ENCODE results near the gene CCDC137.
"Not testable (repeated sequence)": the region's sequence is repeated elsewhere in the genome, so short reads cannot be mapped to it uniquely, and the experiment has no call there.

CCDC137 gene

DNA sequence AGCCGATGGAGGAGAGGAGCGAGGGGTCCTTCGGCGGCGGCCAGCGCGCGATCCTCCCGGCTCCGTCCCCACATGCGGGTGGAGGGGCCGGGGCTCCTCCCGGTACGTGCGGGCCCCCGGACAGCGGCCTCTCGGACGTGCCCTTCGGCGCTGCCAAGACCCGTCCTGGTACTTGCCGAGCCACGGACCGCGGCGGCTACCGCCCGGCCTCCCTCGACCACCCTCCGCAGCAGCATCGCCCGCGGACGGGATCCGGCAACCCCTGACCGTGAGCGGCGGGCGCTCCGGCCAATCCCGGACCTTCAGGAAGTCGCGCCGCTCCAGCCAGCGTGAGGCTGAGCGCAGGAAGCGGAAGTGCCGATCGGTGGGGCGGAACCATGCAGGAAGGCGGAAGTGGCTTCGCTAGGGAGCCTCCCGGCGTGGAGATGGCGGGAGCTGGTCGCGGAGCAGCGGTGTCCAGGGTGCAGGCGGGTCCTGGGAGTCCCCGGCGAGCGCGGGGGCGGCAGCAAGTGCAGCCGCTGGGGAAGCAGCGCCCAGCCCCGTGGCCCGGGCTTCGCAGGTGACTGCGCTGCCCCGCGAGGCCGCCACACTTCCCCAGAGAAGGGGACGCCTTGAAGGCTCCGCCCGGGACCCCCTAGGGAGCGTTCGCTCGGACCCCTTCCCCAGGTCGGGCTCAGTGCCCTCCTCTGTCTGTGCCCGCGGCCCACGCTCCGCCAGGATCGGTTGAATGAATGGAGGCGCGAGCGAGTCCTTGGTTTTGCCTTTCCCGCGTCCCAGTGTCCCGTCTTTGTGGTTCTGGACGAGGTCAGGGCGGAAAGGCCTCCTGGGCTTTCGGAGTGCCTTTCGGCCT lies at the start of gene CCDC137, which contains the start of gene OXLD1:
TSS of gene CCDC137 (plus strand) at position 396 of the 850 bp plus-strand sequence. CDS start at position 426, 30 bp downstream.
TSS of gene OXLD1 (minus strand) at position 264 of the 850 bp plus-strand sequence. CDS start at position 236, 28 bp downstream.
- peak; percentile 97 for DNase-seq (ENCODE audit: low read depth, low spot score)

DNA sequence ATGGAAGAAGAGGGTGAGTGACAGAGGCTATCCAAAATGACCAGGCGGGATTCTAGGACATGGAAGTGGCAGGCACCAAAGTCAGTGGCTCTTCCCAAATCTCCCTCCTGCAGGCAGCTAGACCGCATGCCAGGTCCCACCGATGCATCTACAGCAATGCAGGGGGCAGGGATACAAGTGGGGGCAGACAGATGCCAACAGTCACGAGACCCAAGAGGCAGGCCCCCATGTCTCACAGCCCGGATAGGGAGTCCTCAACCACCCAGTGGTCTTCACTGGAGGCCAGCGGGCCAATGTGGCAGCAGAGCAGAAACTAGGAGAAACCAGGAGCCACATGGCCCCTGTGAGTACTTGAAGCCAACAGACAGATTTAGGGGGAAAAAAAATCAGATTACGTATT lies 49.7 kb upstream of the CCDC137 start:
- DNase-seq (ENCODE audit: low read depth, low spot score) = no peak

DNA sequence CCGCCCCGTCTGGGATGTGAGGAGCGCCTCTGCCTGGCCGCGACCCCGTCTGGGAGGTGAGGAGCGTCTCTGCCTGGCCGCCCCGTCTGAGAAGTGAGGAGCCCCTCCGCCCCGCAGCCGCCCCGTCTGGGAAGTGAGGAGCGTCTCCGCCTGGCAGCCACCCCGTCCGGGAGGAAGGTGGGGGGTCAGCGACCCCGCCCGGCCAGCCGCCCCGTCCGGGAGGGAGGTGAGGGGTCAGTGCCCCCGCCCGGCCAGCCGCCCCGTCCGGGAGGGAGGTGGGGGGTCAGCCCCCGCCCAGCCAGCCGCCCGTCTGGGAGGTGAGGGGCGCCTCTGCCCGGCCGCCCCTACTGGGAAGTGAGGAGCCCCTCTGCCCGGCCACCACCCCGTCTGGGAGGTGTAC lies 48.2 kb upstream of the CCDC137 start:
- DNase-seq (ENCODE audit: low read depth, low spot score) = not testable (repeated sequence)

GRCh38 chr17:81621494-81622130 lies 44.9 kb upstream of the CCDC137 start:
- no peak for DNase-seq (ENCODE audit: low read depth, low spot score)

GRCh38 chr17:81630274-81630673 lies 36.3 kb upstream of the CCDC137 start:
- no peak for DNase-seq (ENCODE audit: low read depth, low spot score)

DNA sequence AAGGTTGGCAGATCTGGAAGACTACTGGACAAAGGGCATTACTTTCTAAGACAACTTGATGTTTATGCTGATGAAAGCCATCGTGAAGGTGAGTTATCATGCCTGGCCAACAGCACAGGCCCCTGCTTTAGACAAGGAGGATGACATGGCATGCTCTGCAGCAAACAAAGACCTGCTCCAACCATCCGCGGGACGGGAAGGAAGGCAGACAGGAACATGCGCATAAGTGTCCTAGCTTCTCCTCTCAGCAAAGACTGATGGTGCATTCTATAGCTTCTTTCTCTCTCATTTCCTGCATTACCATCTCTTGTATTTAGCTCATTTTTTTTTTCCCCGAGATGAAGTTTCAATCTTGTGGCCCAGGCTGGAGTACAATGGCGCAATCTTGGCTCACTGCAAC lies 35.1 kb upstream of the CCDC137 start:
- DNase-seq (ENCODE audit: low read depth, low spot score) = no peak

GRCh38 chr17:81635431-81635830 lies 31.1 kb upstream of the CCDC137 start:
- DNase-seq (ENCODE audit: low read depth, low spot score) = no peak

- no peak for DNase-seq (ENCODE audit: low read depth, low spot score)
These were observed 30.5 kb upstream of the CCDC137 start for GRCh38 chr17:81635973-81636504.

DNA sequence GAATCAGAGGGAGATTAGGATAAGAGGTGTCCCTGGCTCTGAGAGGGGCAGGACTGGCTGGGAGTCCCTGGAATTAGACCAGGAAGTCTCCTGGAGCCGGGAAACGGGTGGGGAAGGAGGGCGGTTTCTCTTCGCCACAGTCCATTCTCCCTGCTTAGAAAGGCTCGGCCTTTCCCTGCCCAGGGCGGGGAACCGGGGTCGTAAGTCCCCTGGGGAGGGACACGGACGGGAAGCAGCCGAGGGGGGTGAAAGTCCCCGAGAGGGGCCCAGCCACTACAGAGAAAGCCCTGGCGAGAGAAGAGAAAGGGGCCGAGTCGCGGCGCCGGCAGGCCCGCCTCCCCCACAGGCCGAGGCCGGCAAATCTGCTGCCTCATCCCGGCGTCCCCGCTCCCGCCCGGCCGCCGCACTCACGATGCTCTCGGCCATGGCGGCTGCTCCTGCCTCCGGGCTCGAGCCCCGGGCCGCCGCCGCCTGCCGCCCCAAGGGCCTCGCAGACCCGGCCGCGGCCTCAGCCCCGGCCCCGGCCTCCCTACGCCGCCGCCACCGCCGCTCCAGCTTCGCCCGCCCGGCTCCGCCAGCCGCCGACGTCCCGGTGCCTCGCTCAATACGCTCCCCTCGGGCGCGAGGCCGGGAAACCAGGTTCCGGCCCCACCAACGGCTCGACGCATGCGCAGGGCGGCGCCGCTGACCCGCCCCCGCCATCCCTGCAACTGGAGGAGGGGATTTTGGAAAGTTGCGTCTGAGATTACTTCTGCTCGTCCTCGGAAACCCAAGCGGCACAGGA lies 29.8 kb upstream of the CCDC137 start, which contains the start of the genes NPLOC4 and TSPAN10:
TSS of gene NPLOC4 (minus strand) at position 608 of the 784 bp plus-strand sequence. CDS start at position 426, 182 bp downstream.
TSS of gene TSPAN10 (plus strand) at position 692 of the 784 bp plus-strand sequence. CDS start 5,217 bp downstream, outside the sequence.
- peak; percentile 92 for DNase-seq (ENCODE audit: low read depth, low spot score)

DNA sequence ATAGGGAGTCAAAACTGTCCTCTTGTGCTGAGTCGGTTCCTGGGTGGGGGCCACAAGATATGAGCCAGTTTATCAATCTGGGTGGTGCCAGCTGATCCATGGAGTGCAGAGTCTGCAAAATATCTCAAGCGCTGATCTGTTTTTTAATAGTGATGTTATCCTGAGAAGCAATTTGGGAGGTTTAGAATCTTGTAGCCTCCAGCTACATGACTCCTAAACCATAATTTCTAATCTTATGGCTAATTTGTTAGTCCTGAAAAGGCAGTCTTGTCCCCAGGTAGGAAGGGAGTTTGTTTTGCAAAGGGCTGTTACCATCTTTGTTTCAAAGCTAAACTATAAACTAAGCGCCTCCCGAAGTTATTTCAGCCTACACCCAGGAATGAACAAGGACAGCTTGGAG lies 27.9 kb upstream of the CCDC137 start:
- DNase-seq (ENCODE audit: low read depth, low spot score) = no peak

GRCh38 chr17:81640011-81640410 lies 26.5 kb upstream of the CCDC137 start:
- no peak for DNase-seq (ENCODE audit: low read depth, low spot score)

GRCh38 chr17:81641825-81642489 lies 24.6 kb upstream of the CCDC137 start:
- DNase-seq (ENCODE audit: low read depth, low spot score) = peak; percentile 75

DNA sequence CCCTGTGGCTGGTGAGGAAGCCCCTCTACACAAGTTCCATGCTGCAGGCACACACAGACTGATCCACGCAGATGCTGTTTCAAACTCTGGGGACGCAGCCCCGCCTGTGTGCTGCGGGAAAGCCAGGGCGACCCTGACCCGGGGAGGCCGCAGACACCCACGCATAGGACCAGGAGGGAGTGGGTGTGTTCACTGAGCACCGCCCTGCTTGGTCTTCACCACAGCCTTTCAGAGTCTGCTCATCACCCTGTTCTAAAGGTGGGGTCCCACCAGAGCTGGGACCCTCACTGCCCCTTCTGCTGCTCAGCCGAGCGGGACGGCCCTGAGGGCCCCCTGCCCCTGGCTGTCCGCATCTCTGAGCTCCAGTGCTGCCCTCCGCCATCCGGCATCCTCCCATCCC lies 22.0 kb upstream of the CCDC137 start:
- DNase-seq (ENCODE audit: low read depth, low spot score) = no peak

DNA sequence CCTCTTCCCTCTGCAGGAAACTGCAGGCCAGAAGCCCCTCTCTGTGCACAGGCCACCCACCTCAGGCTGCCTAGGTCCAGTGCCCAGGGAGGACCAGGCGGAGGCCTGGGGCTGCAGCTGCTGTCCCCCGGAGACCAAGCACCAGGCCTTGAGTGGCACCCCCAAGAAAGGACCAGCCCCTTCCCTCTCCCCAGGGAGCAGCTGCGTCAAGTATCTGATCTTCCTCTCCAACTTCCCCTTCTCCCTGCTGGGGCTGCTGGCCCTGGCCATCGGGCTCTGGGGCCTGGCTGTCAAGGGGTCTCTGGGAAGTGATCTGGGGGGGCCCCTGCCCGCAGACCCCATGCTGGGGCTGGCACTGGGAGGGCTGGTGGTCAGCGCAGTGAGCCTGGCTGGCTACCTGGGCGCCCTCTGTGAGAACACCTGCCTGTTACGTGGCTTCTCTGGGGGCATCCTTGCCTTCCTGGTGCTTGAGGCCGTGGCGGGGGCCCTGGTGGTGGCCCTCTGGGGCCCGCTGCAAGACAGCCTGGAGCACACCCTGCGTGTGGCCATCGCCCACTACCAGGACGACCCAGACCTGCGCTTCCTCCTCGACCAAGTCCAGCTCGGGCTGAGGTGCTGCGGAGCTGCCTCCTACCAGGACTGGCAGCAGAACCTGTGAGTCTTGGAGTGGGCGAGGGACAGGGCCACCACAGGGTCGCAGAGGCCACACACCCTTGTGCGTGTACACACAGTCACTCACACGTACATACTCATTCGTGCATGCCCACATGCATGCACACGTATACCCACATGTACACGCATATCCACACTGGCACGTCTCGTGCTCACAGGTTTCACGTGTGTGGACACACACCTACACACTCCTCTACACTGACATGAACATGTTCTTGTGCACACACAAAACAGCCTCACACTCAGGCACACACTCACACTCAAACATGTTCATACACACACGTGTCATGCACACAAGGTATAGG lies 21.3 kb upstream of the CCDC137 start:
- DNase-seq (ENCODE audit: low read depth, low spot score) = no peak

DNA sequence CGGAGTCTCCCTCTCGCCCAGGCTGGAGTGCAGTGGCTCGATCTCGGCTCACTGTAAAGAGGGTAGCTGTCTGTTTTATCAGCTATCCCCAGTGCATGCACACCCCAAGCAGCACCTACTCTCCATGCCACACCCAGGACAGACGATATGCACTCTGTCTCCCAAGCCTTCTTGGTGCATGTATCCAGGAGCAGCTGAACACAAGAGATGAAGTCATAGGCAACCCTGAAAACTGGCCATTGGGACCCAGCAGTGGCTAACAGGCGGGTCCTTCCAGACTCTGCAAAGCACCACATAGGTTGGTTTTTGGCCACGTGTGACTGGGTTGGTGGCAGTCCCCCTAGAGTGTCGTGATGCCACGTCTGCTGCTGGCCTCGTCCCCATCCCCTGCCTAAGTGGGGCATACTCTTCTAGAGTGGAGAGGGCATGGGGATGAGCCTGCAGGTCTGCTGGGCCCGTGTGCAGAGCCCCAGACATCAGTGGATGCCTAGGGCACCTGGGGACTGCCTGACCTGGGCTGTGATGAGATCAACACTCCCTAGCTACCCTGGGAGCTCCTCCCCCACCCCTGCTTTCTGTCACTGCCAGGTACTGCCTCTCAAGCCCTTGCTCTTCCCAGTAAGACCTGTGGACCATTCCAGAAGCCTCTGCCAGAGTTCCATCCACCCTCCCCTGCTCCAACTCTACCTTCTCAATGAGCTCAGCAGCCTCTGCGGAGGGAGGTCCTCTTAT lies 19.5 kb upstream of the CCDC137 start:
- peak; percentile 63 for DNase-seq (ENCODE audit: low read depth, low spot score)

- DNase-seq (ENCODE audit: low read depth, low spot score) = no peak
These were observed 18.9 kb upstream of the CCDC137 start for GRCh38 chr17:81647640-81648012.

DNA sequence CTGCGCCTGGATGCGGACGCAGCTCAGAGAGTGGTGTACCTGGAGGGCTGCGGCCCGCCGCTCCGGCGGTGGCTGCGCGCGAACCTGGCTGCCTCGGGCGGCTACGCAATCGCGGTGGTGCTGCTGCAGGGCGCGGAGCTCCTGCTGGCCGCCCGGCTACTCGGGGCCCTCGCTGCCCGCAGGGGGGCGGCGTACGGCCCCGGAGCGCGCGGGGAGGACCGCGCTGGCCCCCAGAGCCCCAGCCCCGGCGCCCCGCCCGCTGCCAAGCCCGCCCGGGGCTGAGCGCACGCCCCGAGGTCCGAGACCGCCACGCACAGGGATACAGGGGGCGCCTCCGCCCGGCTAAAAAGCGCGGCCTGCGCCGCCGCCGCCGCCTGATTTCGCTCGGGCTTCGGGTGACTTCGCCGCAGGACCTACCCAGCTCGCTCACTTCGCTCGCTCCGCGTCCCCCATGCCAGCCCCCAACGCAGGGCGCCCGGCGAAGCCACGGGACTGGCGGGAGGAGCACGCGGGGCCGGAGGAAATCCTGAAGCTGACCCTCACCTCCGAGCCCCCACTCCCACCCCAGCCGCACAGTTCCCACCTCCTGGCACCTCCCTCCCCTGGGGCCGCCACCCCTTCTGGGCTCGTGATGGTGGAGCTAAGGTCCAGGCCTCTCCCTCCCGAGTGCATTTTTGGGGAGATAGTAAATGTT lies 18.4 kb upstream of the CCDC137 start:
- peak; percentile 44 for DNase-seq (ENCODE audit: low read depth, low spot score)

- no peak for DNase-seq (ENCODE audit: low read depth, low spot score)
These were observed 17.8 kb upstream of the CCDC137 start for GRCh38 chr17:81648707-81649085.

DNA sequence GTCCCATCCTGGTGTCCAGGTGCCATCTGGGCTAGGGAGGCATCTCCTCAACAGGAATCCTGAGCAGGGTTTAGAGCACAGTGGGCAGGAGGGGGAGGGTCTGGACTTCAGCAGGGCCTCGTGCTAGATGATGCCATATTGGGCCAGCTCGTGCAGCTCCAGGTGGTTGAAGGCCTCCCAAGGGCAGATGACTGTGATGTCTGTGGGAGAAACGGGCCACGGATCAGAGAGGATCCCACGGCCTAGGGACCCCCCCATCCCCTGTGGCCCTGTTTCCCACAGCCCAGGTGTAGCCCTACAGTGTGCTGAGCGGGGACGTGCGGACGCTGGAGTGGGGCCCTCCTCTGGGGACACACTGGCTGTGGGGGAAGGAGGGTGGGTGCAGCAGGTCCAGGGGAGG lies 15.6 kb upstream of the CCDC137 start:
- no peak for DNase-seq (ENCODE audit: low read depth, low spot score)
